Type B pancreatic cell (in vitro differentiated cells): ENCODE data around the gene NT5C2. TPM values are rescaled to one million over a fixed set of nuclear protein-coding genes. Genes with fewer than 3 reads are reported as not detected.

Experiments used
- DNase-seq: peaks from one replicate; pipeline ENCODE4 v3.0.0; 2021; ENCODE audit warnings: mixed read lengths; ENCODE audit not compliant: unreplicated experiment; ENCODE audit errors: extremely low spot score
- H3K27ac Mint-ChIP-seq: 2 replicates; pipeline ENCODE4 v1.8.0; 2021; ENCODE audit warnings: mild to moderate bottlenecking, mixed read lengths
- H3K27me3 Mint-ChIP-seq: 2 replicates; pipeline ENCODE4 v1.8.0; 2021; ENCODE audit warnings: mixed read lengths
- H3K36me3 Mint-ChIP-seq: 2 replicates; pipeline ENCODE4 v1.8.0; 2021; ENCODE audit warnings: mixed read lengths
- H3K4me1 Mint-ChIP-seq: one replicate; pipeline ENCODE4 v1.8.0; 2021; ENCODE audit warnings: mixed read lengths; ENCODE audit not compliant: unreplicated experiment
- H3K4me3 Mint-ChIP-seq: 2 replicates; pipeline ENCODE4 v1.8.0; 2021; ENCODE audit warnings: mild to moderate bottlenecking, mixed read lengths
- H3K9me3 Mint-ChIP-seq: 2 replicates; pipeline ENCODE4 v1.8.0; 2021; ENCODE audit warnings: mixed read lengths
- total RNA-seq: library from RNA; stranded (reverse); gene quantifications from 2 replicates; pipeline ENCODE4 v1.2.1, GENCODE V29; 2021; ENCODE audit warnings: low replicate concordance
- TF ChIP-seq, protein P1 (sequence below): fragments of 200-600 bp; sonication (generic); conservative IDR thresholded peaks from 2 replicates; pipeline ENCODE4 v1.5.0; 2021; ENCODE audit warnings: antibody characterized with exemption, mild to moderate bottlenecking

NT5C2 gene
- total RNA-seq, 1 donor from 2014 or later = 96.5 TPM

DNA sequence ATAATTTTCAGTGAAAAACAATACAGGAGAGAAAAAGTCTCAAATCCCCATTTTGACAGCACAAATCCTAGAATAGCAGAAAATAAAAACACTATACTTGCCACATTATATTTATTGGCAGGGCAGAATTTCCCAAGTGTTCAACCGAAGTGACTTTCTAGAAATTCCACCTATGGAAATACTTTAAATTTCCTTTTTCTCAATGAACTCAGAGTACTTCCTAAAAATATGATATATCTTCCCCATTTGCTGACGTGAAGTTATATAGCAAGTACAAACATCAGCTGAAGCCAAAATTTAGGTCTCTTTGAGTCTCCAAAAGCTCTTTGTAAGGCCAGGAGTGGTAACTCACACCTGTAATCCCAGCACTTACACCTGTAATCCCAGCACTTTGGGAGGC, 83.3 kb downstream of the NT5C2 start:
- no peak for DNase-seq
- H3K9me3 Mint-ChIP-seq = no peaks in the 10 kb centered on the region
- TF ChIP-seq, protein P1, sequence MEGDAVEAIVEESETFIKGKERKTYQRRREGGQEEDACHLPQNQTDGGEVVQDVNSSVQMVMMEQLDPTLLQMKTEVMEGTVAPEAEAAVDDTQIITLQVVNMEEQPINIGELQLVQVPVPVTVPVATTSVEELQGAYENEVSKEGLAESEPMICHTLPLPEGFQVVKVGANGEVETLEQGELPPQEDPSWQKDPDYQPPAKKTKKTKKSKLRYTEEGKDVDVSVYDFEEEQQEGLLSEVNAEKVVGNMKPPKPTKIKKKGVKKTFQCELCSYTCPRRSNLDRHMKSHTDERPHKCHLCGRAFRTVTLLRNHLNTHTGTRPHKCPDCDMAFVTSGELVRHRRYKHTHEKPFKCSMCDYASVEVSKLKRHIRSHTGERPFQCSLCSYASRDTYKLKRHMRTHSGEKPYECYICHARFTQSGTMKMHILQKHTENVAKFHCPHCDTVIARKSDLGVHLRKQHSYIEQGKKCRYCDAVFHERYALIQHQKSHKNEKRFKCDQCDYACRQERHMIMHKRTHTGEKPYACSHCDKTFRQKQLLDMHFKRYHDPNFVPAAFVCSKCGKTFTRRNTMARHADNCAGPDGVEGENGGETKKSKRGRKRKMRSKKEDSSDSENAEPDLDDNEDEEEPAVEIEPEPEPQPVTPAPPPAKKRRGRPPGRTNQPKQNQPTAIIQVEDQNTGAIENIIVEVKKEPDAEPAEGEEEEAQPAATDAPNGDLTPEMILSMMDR = no peak
- no peaks in the 10 kb centered on the region for H3K27me3 Mint-ChIP-seq
- no peak overlapping the region for H3K27ac Mint-ChIP-seq
- peaks cover 17% of the 10 kb centered on the region for H3K4me1 Mint-ChIP-seq
- H3K4me3 Mint-ChIP-seq = no peak overlapping the region
- peaks cover 12% of the 10 kb centered on the region for H3K36me3 Mint-ChIP-seq

DNA sequence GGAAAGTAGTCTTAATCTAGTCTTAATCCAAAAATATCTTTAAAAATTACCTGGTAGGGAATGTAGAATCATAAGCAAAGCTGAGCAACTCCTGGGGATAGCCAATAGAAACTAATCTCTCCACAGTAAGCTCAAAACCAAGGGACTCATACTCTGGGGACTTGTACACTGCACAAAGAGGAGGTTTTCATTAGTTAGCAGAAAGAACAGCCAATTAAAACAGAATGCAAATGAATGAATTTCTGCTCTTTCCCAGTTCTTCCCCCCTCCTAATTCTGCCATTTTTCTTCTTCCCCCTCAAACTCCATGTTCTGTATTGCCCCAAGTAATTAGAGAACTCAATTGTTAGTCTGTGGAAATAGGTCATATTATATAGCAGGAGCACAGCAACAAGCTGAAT, 86.5 kb downstream of the NT5C2 start:
- no peak for DNase-seq
- no peak overlapping the region for H3K4me3 Mint-ChIP-seq
- no peaks in the 10 kb centered on the region for H3K9me3 Mint-ChIP-seq
- no peak overlapping the region for H3K27ac Mint-ChIP-seq
- TF ChIP-seq, protein P1 = no peak
- no peaks in the 10 kb centered on the region for H3K27me3 Mint-ChIP-seq
- H3K4me1 Mint-ChIP-seq = peaks cover 12% of the 10 kb centered on the region
- peaks cover 12% of the 10 kb centered on the region for H3K36me3 Mint-ChIP-seq

DNA sequence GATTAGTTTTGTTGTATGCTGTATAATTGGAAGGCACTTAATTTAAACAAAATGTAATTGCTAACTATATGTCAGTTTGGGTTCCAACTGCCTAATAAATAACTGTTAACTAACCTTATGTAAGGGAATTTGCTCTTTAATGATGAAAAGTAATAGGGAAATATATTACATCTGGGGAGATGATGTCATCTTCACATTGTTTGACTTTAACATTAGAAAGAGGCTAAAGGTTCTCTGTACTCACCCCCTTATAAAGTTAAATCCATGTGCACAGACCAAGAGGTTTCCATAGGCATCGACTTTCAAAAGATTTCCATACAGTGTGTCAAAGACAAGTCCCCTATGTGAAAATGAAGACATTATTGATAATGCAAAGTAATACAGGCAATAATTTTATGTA, 87.6 kb downstream of the NT5C2 start:
- no peak for DNase-seq
- H3K4me1 Mint-ChIP-seq = peaks cover 2% of the 10 kb centered on the region
- no peak overlapping the region for H3K27ac Mint-ChIP-seq
- H3K27me3 Mint-ChIP-seq = no peaks in the 10 kb centered on the region
- TF ChIP-seq, protein P1 = no peak
- no peak overlapping the region for H3K4me3 Mint-ChIP-seq
- H3K9me3 Mint-ChIP-seq = no peaks in the 10 kb centered on the region
- H3K36me3 Mint-ChIP-seq = peaks cover 8% of the 10 kb centered on the region

DNA sequence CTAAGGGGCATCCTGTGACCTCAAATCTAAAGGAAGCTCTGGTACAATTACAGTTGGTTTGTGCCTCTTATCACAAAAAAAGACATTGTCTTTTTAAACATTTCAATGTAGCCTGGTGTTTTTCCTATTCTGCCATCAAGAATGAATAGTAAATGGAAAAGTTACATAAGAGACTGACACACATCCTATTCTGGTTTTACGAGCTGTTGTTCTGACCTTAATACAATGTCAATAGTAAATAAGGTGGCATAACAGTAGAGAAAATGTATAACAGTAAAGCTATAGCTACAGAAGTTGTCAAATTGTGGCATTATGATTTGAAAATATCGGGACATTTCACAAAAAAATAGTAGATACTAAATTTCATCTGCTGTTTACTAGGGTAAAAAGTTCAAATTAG, 88.4 kb downstream of the NT5C2 start:
- no peaks in the 10 kb centered on the region for H3K27me3 Mint-ChIP-seq
- no peaks in the 10 kb centered on the region for H3K4me1 Mint-ChIP-seq
- no peak for DNase-seq
- H3K9me3 Mint-ChIP-seq = no peaks in the 10 kb centered on the region
- no peak overlapping the region for H3K4me3 Mint-ChIP-seq
- H3K36me3 Mint-ChIP-seq = peaks cover 8% of the 10 kb centered on the region
- no peak overlapping the region for H3K27ac Mint-ChIP-seq
- TF ChIP-seq, protein P1 = no peak

DNA sequence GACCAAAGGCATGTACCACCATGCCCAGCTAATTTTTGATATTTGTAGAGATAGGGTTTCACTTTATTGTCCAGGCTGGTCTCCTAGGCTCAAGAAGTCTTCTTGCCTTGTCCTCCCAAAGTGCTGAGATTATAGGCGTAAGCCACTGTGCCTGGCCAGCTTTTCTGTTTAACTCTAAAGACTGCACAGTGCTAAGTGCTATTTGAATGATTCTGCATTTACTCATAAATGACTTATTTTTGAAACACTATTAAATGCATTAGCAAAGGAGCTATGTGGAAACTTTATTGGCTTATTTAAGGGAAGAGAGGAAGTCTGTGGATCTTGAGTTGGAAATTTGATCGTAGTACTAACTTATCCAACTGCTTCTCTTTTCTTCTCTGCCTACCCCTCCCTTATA, 89.1 kb downstream of the NT5C2 start:
- peaks cover 11% of the 10 kb centered on the region for H3K36me3 Mint-ChIP-seq
- TF ChIP-seq, protein P1 = no peak
- no peak for DNase-seq
- no peak overlapping the region for H3K27ac Mint-ChIP-seq
- no peaks in the 10 kb centered on the region for H3K4me1 Mint-ChIP-seq
- H3K9me3 Mint-ChIP-seq = no peaks in the 10 kb centered on the region
- H3K4me3 Mint-ChIP-seq = no peak overlapping the region
- no peaks in the 10 kb centered on the region for H3K27me3 Mint-ChIP-seq

DNA sequence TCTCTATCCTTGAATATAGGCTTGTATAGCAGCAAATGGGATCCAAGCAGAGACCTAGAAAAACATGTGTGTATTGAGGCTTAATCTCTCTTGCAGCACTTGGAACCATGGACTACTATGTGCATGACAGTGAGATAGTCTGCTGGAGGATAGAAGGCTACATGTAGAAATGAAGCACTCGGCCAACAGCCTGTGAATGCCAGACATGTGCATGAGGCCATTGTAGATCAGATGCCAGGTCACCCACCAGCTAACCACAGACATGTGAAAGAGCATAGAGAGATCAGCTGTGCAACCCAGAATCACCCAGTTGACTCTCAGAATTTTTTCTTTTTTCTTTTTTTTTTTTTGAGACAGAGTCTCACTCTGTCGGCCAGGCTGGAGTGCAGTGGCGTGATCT, 90.9 kb downstream of the NT5C2 start:
- no peak overlapping the region for H3K27ac Mint-ChIP-seq

More for the DNA sequence above, 90.9 kb downstream of the NT5C2 start:
- H3K4me1 Mint-ChIP-seq = no peaks in the 10 kb centered on the region
- TF ChIP-seq, protein P1 = no peak
- H3K27me3 Mint-ChIP-seq = no peaks in the 10 kb centered on the region
- H3K4me3 Mint-ChIP-seq = no peak overlapping the region
- DNase-seq = no peak
- H3K9me3 Mint-ChIP-seq = no peaks in the 10 kb centered on the region
- peaks cover 12% of the 10 kb centered on the region for H3K36me3 Mint-ChIP-seq
